Kidney epithelial cell (primary cell): Measurements from ENCODE around the gene PAFAH2. TPM values are rescaled to one million over a fixed set of nuclear protein-coding genes. Genes with fewer than 3 reads are reported as not detected.
A peak's percentile ranks its signal among the peaks of the same experiment; 100 is the strongest.

Experiments
- DNase-seq: peaks from one replicate; pipeline ENCODE4 v3.0.0-alpha.2; 2010; ENCODE audit warnings: low read depth
- H3K27me3 ChIP-seq: 2 replicates; pipeline ENCODE4 v1.6.0; 2011; ENCODE audit warnings: low read length; ENCODE audit not compliant: control insufficient read depth, insufficient read depth
- H3K36me3 ChIP-seq: 2 replicates; pipeline ENCODE4 v1.5.1; 2011; ENCODE audit warnings: low read length; ENCODE audit not compliant: control insufficient read depth, insufficient read depth
- H3K4me3 ChIP-seq: 2 replicates; pipeline ENCODE4 v1.5.1; 2011; ENCODE audit warnings: low read depth, mild to moderate bottlenecking, control low read depth, low read length
- total RNA-seq: library from RNA; depleted of rRNA; stranded (reverse); fragments of >200 nt; gene quantifications from 2 replicates; pipeline ENCODE4 v1.2.3, GENCODE V29; 2015
- TF ChIP-seq, protein P1 (sequence below): IDR thresholded peaks from 2 replicates; pipeline ENCODE4 v1.5.1; 2011; ENCODE audit warnings: mild to moderate bottlenecking, moderate library complexity, low read length, control low read depth, inconsistent platforms; ENCODE audit not compliant: insufficient read depth, poor library complexity, severe bottlenecking

Gene PAFAH2
- total RNA-seq, 1 donor from 2014 or later = 20.8 TPM

DNA sequence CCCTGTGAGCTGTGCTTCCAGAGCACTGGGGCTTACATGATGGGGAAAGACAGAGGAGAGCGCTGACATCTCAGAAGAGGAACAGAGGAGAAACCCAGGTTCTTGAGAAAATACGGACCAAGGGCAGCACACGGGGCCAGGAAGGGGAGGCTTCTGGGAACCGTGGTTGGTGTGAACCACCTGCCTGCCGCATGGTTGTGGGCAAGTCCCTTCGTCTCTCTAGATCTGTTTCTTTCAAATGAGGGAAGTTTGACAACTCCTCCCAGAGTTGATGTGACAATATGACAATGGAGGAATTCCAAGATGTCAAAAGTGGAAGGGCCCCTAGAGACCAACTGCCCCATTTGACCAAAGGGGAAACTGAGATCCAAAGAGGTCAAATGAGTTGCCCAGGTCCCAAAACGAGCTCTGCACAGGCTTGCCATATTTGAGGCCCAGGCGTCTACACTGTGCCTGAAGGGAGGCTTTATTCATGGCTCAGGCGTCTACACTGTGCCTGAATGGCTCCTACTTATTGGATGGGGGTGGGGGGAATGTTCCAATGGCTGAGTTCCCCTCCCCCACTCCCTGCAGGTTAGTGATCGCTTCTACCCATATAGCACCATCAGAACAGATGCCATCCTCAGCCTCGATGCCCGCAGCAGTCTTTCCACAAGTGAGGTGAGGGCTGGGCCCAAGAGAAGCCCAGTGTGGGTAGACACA lies 34.9 kb upstream of the PAFAH2 start:
- Histone ChIP-seq H3K27me3 (no peaks in the 10 kb centered on the region), H3K36me3 (no peaks in the 10 kb centered on the region), H3K4me3 (no peak overlapping the region)
- TF ChIP-seq, protein P1, sequence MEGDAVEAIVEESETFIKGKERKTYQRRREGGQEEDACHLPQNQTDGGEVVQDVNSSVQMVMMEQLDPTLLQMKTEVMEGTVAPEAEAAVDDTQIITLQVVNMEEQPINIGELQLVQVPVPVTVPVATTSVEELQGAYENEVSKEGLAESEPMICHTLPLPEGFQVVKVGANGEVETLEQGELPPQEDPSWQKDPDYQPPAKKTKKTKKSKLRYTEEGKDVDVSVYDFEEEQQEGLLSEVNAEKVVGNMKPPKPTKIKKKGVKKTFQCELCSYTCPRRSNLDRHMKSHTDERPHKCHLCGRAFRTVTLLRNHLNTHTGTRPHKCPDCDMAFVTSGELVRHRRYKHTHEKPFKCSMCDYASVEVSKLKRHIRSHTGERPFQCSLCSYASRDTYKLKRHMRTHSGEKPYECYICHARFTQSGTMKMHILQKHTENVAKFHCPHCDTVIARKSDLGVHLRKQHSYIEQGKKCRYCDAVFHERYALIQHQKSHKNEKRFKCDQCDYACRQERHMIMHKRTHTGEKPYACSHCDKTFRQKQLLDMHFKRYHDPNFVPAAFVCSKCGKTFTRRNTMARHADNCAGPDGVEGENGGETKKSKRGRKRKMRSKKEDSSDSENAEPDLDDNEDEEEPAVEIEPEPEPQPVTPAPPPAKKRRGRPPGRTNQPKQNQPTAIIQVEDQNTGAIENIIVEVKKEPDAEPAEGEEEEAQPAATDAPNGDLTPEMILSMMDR = no peak
- no peak for DNase-seq

- Histone ChIP-seq H3K4me3 (no peak overlapping the region), H3K27me3 (no peaks in the 10 kb centered on the region), H3K36me3 (no peaks in the 10 kb centered on the region)
- no peak for DNase-seq
- TF ChIP-seq, protein P1 = no peak
Measured at GRCh38 chr1:26031611-26032220, 33.9 kb upstream of the PAFAH2 start.

DNA sequence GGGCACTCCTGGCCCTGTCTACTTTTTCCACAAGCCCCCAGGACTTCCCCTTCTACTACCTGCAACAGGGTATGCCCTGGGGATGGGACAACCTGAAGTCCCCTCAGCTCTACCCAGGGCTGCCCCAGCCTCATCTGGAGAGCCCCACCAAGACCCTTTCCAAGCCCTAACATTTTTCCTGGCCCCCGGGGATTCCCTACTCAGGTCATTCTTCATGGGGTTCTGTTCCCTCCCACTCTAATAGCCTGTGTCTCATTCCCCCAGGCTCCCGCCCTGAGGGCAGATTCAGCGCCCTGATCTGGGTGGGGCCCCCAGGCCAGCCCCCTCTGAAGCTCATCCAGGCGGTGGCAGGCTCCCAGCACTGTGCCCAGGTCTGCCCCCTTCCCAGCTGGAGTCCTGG lies 33.3 kb upstream of the PAFAH2 start:
- no peaks in the 10 kb centered on the region for H3K36me3 ChIP-seq
- TF ChIP-seq, protein P1 = no peak
- H3K27me3 ChIP-seq = no peaks in the 10 kb centered on the region
- H3K4me3 ChIP-seq = no peak overlapping the region
- no peak for DNase-seq

DNA sequence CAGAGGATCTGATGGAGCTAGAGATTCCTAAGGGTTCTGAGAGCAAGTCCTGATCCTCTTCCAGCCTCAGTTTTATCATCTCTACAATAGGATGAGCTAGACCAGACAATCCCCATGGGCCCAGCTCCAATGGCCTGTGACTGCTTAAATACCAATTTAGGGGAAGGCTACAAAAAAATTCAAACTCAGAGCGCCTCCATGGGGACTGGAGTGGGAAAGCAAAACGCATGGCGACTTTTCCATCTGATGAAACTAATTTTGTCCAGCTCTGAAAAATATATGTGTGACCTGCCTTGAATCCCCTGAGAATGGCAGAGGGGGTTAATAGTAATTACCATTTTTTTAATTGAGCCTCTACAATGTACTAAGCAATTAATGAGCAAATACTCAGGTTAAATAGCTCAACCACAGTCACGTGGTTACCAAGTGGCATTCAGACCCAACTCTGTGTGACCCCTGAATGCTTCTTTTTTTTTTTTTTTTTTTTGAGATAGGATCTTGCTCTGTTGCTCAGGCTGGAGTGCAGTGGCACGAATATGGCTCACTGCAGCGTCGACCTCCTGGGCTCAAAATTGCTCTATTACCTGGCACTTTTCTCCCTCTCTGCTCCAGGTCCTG lies 32.1 kb upstream of the PAFAH2 start:
- H3K4me3 ChIP-seq = no peak overlapping the region
- H3K27me3 ChIP-seq = no peaks in the 10 kb centered on the region
- no peaks in the 10 kb centered on the region for H3K36me3 ChIP-seq
- TF ChIP-seq, protein P1 = peak; percentile 8
- DNase-seq = no peak

GRCh38 chr1:26029054-26029863 lies 31.4 kb upstream of the PAFAH2 start:
- Histone ChIP-seq H3K27me3 (no peaks in the 10 kb centered on the region), H3K4me3 (no peak overlapping the region), H3K36me3 (no peaks in the 10 kb centered on the region)
- DNase-seq = no peak
- TF ChIP-seq, protein P1 = no peak
